ENCODE data around the gene IL17RA.

Gene IL17RA

DNA sequence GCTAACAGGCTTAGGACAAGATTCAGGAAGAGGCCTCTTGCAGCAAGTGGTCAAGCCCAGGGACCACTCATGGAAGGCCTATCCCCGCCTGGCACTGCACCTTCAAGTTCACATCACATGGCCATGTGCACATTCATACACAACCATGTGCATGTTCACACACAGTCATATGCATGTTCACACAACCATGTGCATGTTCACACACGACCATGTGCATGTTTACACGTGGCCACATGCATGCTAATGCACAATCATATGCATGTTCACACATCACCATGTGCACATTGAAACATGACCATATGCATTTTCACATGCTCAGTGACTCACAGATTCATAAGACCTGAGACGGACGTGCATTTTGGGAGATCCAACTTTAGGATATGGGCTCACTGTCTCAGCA lies 28.7 kb upstream of the IL17RA start:
- TF ChIP-seq CTCF (IDR thresholded peaks at IDR 0.05; ENCODE audit: low read depth, low read length), result no peak
- DNase-seq (ENCODE audit: extremely low read depth, low read depth), result no peak

DNA sequence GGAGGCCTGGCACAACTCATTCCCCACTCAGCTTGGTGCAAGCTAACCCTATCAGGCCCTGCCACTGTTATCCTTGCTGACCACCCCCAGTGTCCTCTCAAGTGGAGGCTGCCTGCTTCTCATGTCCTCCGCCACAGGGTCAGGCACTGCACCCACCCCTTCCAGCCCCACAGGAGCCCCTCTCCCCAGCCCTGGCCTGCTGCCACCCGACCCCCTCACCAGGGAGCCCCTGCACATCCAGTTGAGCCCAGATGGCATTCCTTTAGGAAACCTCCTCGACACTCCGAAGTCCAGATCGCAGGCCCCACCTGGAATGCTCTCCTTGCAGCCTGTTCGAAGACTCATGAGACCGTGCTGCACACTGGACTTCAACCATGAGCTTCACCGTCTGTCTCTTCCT lies 28.0 kb upstream of the IL17RA start:
- no peak for DNase-seq (ENCODE audit: extremely low read depth, low read depth)
- TF ChIP-seq CTCF (IDR thresholded peaks at IDR 0.05; ENCODE audit: low read depth, low read length), result no peak

GRCh38 chr22:17057959-17058814 lies 26.6 kb upstream of the IL17RA start:
- peak; percentile 99 for TF ChIP-seq CTCF (IDR thresholded peaks at IDR 0.05; ENCODE audit: low read depth, low read length)
- peak; percentile 59 for DNase-seq (ENCODE audit: extremely low read depth, low read depth)

DNA sequence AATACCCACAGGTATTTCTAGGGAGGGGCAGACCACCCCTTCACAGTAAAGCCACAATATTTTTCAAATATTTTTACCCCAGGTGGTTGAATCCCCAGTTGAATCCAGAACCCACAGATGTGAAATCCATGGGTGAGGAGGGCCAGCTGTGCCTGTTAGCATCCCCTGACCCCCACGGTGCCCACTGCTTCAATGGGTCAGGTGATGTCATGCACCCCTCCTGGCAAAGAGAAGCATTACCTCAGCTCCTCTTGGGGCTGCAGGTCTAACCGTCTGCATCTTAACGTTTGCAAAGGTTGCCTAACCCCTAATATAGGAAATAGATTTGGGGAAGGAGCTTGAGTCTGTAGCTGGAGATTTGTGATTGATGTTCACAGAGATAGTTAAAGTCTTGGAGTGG lies 24.7 kb upstream of the IL17RA start:
- no peak for TF ChIP-seq CTCF (IDR thresholded peaks at IDR 0.05; ENCODE audit: low read depth, low read length)
- no peak for DNase-seq (ENCODE audit: extremely low read depth, low read depth)

DNA sequence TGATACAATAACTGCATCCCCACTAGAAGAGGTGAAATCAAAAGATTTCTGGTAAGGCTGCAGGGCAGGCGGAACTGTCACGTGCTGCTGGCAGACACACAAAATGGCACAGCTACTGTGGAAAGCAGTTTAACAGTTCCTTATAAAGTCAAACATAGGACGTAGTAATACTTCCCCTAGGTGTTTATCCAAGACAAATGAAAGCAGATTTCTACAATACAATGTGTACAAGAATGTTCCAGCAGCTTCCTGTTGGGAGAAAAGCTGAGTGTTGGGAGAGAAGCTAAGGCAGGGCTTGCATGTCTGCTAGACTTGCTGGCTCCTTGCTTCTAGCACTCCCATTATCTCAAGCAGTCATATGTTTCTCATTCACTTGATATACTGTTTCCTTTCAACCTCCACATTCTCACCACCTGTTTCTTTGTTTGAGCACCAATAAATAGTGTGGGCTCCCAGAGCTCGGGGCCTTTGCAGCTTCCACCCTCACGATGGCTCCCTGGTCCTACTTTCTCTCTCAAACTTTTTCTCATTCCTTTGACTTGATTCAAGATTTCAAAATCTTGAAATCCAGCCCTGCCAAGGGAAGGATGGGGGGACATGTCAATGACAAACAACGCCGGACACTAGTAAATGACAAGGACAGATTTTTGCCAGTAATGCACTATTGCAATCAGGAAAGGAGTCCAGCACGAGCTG lies 21.2 kb upstream of the IL17RA start:
- no peak for DNase-seq (ENCODE audit: extremely low read depth, low read depth)
- no peak for TF ChIP-seq CTCF (IDR thresholded peaks at IDR 0.05; ENCODE audit: low read depth, low read length)

DNA sequence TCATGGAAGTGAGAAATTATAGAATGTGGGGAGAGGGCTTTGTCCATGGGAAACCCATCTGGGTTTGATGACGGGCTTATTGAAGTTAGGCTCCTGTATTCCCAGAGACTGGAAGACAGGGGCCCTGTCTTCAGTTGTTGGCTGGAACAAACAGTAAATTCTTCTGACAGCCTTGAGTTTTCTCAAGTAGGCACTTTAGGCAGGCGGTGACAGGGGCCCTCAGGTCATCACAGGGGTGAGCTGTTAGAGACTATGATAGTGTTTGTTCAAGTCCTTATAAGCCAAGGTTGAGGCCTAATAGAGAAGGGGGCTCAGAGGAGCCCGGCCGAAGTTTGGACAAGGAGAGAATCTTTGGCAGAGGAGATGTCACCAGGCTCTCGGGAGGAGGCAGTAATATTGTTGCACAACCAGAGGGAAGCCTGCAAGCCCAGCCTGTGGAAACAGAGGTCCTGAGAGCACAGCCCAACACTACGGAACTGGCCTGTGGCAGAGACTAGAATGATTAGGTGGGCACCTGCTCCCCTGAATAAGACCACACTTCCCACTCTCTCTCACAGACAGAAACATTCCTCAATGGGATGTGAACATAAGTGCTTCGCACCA lies 20.2 kb upstream of the IL17RA start:
- no peak for DNase-seq (ENCODE audit: extremely low read depth, low read depth)
- TF ChIP-seq CTCF (IDR thresholded peaks at IDR 0.05; ENCODE audit: low read depth, low read length), result no peak

GRCh38 chr22:17065433-17065832 lies 19.4 kb upstream of the IL17RA start:
- no peak for TF ChIP-seq CTCF (IDR thresholded peaks at IDR 0.05; ENCODE audit: low read depth, low read length)
- no peak for DNase-seq (ENCODE audit: extremely low read depth, low read depth)

Data from AG09319 (cell line).